Measurements from ENCODE around the gene ALMS1.
A peak's percentile ranks its signal among the peaks of the same experiment; 100 is the strongest.

ALMS1 gene

GRCh38 chr2:73386894-73387636, 1.4 kb downstream of the ALMS1 start:
- DNase-seq (ENCODE audit: low read depth in 2 of 2) = no peak
- peak overlapping the region; percentile 88 to 95 for H3K4me3 ChIP-seq (replicated peaks in 1 of 2; ENCODE audit: low read depth in 2 of 2, low read length in 2 of 2)
- TF ChIP-seq, protein P1, sequence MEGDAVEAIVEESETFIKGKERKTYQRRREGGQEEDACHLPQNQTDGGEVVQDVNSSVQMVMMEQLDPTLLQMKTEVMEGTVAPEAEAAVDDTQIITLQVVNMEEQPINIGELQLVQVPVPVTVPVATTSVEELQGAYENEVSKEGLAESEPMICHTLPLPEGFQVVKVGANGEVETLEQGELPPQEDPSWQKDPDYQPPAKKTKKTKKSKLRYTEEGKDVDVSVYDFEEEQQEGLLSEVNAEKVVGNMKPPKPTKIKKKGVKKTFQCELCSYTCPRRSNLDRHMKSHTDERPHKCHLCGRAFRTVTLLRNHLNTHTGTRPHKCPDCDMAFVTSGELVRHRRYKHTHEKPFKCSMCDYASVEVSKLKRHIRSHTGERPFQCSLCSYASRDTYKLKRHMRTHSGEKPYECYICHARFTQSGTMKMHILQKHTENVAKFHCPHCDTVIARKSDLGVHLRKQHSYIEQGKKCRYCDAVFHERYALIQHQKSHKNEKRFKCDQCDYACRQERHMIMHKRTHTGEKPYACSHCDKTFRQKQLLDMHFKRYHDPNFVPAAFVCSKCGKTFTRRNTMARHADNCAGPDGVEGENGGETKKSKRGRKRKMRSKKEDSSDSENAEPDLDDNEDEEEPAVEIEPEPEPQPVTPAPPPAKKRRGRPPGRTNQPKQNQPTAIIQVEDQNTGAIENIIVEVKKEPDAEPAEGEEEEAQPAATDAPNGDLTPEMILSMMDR (IDR thresholded peaks at IDR 0.05; ENCODE audit: low read depth, low read length) = no peak

DNA sequence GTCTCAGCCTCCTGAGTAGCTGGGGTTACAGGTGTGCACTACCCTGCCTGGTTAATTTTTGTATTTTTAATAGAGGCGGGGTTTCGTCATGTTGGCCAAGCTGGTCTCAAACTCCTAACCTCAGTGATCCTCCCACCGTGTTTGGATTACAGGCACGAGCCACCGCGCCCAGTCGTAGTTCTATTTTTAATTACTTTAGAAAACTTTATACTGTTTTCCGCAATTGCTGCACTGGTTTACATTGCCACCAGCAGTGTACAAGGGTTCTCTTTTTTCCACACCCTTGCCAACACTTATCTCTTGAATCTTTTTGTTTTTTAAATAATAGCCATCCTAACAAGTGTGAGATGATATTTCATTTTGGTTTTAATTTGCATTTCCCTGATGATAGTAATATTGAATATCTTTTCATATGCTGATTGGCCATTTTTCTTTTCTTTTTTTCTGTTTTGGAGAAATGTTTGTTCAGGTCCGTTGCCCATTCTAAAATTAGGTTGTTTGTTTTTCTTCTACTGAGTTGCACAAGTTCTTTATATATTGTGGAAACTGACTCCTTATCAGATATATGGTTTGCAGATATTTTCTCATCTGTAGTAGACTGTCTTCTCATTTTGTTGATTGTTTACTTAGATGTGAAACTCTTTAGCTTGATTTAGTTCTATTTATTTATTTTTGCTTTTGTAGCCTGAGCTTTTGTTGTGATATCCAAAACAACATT, 16.9 kb downstream of the ALMS1 start:
- no peak for DNase-seq (ENCODE audit: low read depth in 2 of 2)
- TF ChIP-seq, protein P1 (IDR thresholded peaks at IDR 0.05; ENCODE audit: low read depth, low read length) = no peak
- H3K4me3 ChIP-seq (replicated peaks in 1 of 2; ENCODE audit: low read depth in 2 of 2, low read length in 2 of 2) = no peak overlapping the region

DNA sequence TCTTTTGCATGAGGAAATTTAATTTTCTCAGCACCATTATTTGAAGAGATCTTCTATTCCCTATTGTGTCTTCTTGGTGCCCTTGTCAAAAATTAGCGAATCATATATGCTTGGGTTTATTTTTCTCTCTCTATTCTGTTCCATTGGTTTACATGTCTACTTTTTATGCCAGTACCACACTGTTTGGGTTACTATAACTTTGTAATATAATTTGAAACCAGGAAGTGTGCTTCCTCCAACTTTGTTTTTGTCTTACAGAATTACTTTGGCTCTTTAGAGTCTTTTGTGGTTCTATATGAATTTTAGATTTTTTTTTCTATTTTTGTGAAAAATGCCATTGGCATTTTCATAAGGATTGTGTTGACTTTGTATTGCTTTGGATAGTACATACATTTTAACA, 17.6 kb downstream of the ALMS1 start:
- no peak overlapping the region for H3K4me3 ChIP-seq (replicated peaks in 1 of 2; ENCODE audit: low read depth in 2 of 2, low read length in 2 of 2)
- DNase-seq (ENCODE audit: low read depth in 2 of 2) = no peak
- TF ChIP-seq, protein P1 (IDR thresholded peaks at IDR 0.05; ENCODE audit: low read depth, low read length) = no peak

DNA sequence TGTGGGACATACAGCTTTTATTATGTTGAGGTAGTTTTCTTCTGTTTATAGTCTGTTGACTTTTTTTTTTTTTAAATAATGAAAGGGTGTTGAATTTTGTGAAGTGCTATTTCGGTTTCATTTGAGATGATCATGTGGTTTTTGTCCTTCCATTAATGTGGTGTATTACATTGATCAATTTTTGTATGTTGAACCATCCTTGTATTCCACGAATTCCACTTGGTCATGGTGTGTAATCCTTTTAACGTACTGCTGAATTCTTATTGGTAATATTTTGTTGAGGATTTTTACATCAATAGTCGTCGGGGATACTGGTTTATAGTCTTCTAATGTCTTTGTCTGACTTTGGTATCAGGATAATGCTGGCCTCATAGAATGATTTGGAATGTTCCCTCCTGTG, 18.8 kb downstream of the ALMS1 start:
- no peak overlapping the region for H3K4me3 ChIP-seq (replicated peaks in 1 of 2; ENCODE audit: low read depth in 2 of 2, low read length in 2 of 2)
- no peak for DNase-seq (ENCODE audit: low read depth in 2 of 2)
- TF ChIP-seq, protein P1 (IDR thresholded peaks at IDR 0.05; ENCODE audit: low read depth, low read length) = no peak

GRCh38 chr2:73406996-73407395, 21.4 kb downstream of the ALMS1 start:
- H3K4me3 ChIP-seq (replicated peaks in 1 of 2; ENCODE audit: low read depth in 2 of 2, low read length in 2 of 2) = no peak overlapping the region
- TF ChIP-seq, protein P1 (IDR thresholded peaks at IDR 0.05; ENCODE audit: low read depth, low read length) = no peak
- DNase-seq (ENCODE audit: low read depth in 2 of 2) = no peak

- TF ChIP-seq, protein P1 (IDR thresholded peaks at IDR 0.05; ENCODE audit: low read depth, low read length) = no peak
- no peak overlapping the region for H3K4me3 ChIP-seq (replicated peaks in 1 of 2; ENCODE audit: low read depth in 2 of 2, low read length in 2 of 2)
- DNase-seq (ENCODE audit: low read depth in 2 of 2) = no peak
These were observed 22.6 kb downstream of the ALMS1 start for GRCh38 chr2:73408198-73408597.

Data from cardiac fibroblast (primary cell).